SK-N-MC (cell line): ENCODE results near the gene CD2AP.

Experiments used
- EZH2 ChIP-seq: fragments of 200-600 bp; sonication (generic); IDR thresholded peaks from one replicate; pipeline ENCODE4 v1.6.1; 2017; ENCODE audit warnings: antibody characterized with exemption
- FOXP2 ChIP-seq: optimal IDR thresholded peaks from 2 replicates; pipeline ENCODE3; 2011; ENCODE audit warnings: mild to moderate bottlenecking, moderate library complexity; ENCODE audit not compliant: insufficient read depth; ENCODE audit errors: extremely low read length, control extremely low read depth
- POLR2AphosphoS5 ChIP-seq: IDR thresholded peaks from 2 replicates; pipeline ENCODE4 v1.6.1; 2012; ENCODE audit warnings: mild to moderate bottlenecking, low read depth, low read length, borderline replicate concordance

DNA sequence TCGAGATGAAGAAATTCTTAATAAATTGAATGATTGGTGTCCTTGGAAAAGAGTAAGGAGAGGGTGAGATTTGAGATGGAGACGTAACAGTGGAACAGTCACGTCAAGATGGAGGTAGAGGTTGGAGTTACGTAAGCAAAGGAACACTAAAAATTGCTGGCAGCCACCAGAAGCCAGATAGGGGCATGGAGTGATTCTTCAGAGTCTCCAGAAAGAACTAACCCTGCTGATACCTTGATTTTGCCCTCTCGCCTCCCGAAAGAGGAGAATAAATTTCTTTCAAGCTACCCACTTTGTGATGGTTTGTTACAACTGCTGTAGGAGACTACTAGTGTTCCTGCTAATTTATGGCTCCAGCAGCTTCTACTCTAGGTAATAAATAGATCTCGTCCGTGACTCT is 17.6 kb downstream of the CD2AP start:
- TF ChIP-seq EZH2 (no peak), POLR2AphosphoS5 (no peak), FOXP2 (no peak)
